HG03442 (cell line): ENCODE measurements around the gene GPR17.

Experiments
- ATAC-seq: cut with Tn5 transposase; IDR thresholded peaks from one replicate; pipeline ENCODE4 v1.9.1; 2021; ENCODE audit warnings: mild to moderate bottlenecking, moderate library complexity; ENCODE audit not compliant: unreplicated experiment

The GPR17 gene

DNA sequence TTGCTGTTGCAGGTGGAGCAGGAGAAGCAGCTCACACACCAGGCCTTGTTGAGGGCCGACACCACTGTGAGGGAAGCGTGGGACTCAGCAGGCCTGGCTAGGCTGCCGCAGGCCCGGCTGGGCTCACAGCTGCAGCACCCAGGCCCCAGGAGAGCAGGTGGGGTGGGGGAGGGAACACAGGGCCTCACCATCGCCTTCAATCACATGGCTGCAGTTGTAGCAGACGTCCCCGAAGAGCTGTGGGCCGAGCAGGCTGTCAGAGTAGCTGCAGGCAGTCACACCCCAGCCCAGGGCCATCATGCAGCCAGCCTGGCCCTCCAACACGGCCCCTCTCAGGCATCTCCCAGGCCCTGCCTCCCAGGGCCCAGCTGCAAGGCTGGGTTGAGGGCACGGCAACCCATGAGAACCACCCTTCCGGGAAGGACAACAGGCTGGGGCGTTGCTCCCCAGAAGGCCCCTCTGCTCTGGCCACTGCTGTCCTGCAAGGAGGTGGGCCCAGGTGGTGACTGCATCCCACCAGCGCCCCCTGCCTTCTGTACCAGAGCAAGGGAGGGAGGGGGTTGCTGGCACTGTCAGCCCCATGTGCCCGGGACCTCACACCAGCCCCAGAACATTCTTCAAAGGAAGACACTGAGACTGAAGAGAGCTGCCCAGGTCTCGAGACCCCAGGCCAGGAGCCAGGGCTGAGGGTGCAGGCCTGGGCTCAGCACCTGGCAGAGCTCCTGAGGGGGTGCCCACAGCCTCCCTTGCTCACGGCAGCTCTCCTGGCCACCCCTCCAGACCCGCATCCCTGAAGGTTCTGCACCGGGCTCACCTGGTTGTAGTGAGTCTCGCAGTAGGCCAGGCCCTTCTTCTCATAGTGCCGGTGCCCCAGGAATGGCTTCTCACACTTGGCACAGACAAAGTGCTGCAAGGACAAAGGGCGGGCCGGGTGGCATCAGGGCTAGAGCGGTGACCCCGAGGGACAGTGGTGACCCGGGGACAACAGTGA, 5.6 kb upstream of the GPR17 start:
- ATAC-seq: no peak

DNA sequence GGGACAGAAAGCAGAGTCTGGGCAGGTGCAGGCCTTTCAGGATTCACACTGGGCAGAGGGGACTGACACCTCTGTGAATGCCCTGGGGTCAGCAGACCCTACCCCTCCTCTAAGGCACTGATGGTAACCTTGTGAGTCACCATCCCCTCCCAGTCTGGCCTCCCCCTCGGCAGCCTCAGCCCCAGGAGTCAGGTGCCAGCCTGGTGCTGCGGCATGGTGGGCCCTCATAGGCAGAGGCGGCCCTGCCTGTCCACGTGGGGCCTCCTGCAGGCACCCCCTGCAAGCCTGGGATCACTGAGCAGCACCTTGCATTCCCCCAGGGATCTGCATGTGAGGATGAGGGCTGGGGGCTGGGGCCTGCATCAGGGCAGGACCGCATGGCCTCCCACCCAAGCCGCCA, 4.8 kb upstream of the GPR17 start:
- no peak for ATAC-seq

DNA sequence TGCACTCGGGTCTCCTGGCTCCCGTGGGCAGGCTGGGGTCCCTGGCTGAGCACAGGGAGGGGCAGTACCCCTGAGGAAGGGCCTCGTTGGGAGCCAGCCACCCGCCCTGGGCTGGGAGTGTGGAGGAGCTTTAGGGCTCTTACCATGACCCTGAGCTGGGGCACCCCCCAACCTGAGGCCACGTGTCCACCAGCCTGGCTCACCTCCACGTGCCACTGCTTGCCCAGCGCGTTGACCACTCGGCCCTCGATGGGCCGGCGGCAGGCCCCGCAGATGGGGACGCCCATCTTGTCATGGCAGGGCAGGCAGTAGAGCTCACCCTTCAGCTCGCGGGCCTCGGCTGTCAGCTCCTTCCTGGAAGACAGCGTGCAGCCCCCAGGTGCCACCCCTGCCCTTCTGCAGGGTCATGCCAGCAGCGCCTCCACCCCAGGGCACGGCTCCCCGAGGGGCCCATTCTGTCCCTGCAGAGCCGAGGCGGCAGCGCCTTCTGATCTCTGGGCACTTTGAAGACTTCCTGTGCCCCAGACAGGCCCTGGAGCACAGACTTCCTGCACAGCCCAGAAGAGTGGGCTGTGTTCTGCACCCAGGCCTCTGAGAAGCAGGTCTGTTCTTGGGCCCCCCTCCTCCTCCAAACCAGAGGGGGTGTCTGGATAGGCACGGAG, 4.0 kb upstream of the GPR17 start:
- no peak for ATAC-seq

DNA sequence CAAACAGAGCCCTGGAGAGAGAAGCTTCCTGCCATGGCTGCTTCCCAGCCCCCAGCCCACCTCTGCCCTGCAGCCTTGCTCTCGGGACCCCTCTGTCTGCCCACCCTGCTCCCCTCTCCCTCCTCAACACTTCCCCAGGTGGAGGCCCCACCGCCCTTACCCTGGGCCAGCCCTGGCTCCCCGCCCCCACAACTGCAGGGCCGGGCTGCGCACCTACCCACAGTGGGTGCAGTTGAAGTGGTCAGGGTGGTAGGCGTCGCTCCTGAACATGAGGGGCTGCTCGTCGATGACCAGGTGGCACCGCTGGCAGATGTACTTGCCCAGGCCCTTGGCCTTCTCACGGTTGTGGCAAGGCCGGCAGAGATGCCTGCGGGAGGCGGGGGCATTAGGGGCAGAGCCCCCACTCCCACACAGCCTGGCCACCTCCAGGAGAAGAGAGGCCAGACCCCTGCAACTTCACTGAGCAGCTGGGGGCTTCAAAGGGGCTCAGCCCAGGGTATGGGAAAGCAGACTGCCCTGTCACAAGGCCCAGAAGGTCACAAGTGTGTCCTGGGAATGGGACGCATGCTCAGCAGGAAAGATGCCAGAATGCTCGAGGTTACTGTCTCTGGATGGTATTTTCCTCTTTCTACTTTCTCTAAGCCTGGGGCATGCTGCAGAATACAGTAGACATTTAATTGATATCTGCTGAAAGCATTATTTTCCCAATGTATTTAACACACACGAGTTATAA, 3.1 kb upstream of the GPR17 start:
- ATAC-seq: no peak

DNA sequence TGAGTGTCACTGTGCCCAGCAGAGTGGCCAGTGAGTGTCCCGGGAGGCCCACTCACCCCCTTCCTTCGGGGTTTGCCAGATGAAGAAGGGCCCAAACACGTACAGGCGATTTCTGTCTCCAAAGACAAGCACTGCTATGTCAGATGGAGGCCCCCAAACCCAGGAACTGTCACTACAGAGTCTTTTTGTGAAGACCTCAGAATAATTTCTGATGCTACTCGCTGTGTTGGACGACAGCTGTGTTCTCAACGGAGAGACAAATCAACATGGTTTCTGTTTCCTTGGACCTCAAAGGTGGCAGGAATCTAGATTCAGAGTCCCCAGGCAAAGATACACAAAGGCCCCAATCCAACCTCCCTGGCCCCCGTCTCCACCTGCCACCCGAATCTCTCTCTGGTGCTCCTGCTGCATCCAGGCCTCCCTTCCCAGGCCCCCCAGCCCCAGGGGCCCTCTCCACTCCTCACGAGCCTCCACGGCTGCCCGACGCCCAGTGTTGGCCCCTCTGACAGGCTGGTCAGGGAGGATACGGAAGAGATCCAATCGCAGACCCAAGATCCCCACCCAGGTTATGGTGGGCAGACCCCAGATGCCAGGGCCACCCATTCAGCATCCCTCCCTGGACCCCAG, 2.4 kb upstream of the GPR17 start:
- no peak for ATAC-seq

DNA sequence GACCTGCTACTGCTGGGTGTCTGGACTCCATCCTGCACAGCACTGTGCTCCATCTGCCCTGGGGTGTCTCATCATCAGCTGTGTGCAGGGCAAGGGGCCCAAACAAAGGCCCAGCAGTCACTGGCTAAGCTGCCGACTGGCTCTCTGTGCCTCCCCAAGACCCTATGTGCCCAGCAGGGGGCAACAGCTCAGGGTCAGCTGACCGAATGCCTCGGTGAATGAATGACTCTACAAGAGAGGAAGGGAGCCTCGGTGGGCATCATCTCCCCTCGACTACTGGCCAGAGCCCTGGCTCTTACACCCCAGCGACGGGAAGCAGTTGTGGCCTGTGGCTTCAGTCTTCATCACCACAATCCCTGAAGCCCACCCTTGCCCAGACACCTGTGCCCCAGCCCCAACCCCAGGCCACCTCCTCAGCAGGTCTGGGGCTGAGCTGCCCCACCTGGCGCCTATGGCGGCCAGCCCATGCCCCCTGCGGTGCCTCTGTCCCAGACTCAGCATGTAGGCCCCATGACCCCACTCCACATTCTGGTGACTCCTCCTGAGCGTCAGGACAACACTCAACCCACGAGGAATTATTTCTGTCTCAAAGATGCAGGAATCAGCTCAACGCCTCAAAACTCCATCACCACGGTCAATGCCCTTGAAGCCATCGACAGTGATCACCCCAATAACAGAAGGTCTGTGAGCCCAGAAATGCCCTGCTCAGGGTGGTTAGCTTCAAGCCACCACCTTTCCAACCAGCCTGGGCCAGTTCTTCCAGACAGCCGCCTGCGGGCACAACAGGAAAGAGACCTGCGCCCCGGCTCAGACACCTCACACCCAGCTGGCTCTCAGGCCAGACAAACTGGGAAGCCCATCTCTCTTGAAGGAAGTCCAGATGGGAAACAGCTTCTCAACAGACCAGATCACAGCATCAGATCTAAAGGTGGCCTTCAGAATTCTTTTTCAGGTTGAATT, 1.6 kb upstream of the GPR17 start:
- no peak for ATAC-seq

DNA sequence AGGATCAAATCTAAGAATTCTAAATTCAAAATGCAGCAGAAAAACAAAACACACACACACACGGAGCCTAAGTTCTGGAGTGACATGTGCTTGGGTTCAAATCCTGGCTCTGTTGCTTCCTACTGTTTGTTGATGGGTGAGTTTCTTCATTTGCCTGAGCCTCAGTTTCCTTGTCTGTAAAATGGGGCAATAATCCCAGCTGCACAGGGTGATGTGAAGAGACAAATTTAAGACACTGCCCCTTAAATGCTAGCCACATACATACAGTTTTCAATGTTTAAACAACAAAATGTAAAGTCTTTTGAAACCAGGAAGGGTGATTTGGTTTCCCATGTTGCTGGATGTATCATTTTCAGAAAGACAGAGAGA, 943 bp upstream of the GPR17 start:
- ATAC-seq: no peak

DNA sequence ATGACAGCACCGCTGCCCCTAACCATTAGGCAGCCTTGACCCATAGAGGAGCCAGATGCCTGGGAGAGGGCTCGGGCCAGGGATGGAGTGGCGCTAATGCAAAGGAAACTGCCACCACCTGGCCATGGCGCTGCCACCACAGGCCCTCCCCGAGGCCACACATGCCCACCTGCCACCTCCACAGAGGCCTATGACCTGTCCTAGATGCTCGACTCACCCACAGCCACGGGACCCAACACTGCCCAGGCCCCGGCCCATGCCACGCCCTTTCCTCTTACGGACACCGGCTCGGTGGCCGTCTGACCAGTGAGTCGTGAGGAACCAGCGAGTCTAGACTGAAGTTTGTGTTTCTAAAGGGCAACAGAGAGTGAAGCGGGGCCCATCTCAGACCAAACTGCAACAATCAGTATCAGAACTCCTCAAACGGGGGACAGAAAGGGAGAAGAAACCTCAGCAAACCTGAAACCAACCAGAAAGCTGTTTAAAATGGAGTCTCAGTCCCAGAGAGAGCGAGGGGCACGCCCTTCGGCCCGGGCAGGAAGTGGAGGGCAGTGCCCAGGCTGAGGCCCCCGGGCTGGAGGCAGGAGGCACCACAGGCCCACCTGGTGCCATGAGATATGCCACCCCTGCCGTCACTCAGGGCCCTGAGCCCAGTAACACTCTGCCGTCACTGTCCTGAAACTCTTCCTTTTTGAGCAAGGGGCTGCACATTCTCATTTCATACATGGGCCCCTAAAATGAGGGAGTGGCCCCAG, 711 bp downstream of the GPR17 start:
- ATAC-seq: no peak

DNA sequence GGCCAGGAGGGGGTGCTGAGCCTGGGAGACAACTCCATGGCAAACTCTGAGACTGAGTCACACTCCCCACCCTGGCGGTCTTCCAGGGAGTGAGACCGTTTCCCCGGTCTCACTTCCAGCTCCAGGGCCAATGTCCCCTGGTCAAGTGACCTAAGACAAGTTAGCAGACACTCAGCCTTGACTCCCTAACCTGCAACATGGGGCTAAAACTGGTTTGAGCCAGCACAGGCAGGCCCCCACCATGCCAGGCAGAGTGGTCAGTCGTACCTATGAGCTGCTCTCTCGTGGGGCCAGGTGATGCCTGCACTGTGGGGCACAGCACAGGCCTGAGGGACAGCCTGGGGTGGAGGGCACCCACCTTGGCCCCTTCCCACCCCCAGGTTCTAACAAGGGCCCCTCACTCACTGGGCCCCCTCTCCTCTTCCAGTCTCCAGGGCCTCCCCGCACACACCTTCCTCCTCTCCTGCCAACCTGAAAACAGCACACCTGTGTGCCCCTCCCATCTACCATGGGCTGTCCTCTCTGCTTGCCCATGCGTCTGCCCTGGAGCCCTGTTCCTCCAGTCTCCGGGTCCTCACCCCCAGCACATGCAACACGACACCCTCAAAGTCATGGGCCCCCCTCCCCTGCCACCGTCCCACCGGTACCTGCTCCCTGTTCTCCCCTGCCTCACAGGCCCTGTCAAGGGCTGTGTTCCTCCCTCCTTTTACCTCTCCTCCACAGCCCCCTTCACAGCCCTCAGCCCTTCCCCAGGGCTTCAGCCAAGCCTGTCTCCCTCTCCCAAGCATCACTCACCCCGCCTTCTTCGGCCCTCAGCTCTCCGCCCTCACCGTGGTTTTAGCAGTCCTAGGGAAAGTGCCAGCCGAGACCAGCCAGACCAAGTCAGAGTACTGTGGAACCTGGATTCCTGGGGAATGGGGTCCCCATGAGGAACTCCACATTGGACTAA, 1.6 kb downstream of the GPR17 start:
- ATAC-seq: no peak

DNA sequence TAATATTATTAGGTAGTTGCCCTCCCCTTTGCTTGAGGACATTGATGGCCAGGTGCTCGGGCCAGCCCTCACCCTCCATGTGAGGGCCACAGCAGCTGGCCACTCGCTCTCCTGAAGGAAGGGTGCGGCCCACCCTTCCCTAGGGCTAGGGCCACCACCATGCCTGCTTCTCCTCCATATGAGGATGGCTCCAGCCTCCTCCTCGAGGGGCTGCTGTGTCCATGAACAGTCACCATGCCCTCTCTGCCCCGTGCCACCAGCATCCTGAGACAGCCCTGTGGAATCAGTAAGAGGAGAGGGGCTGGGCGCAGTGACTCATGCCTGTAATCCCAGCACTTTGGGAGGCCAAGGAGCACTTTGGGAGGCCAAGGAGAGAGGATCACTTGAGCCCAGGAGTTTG, 2.4 kb downstream of the GPR17 start:
- ATAC-seq: no peak

DNA sequence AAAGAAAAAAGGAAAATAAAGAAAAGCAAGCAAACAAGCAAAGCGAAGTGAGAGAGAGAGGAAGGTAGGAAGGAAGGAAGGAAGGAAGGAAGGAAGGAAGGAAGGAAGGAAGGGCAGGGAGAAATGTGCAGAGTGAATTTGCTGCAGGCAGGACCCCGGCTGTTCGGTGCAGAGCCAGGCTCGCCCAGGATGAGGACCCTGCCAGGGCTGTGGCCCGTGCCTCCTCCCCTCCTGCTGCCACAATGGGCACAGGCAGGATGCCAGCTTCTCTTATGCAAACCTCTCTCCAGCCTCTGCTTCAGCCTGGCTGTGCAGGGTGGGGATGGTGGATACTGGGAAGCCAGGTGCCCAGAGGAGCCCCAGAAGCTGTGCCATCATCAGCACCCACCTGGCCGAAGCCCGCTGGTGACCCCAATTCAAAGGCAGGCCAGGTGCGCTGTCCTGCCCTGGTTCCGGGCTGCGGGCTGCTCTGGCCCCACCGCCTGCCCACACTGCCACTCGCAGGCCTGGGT, 3.2 kb downstream of the GPR17 start:
- ATAC-seq: no peak

DNA sequence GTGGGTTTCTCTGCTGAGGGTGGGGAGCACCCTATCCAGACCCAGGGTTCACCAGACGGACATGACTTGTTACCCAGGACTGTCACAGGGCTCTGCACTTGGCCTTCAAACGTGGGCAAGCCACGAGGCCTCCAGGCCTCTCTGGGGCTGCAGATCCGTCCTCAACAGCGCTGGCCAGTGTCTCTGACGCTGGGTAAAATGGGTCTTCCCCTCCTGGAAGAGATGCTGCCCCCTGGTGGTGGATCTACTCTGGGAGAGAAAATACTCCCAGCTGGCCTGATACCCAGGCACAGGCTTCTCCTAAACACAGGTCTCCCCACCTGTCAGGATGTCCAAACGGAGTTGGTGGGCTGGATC, 3.7 kb downstream of the GPR17 start:
- peak; percentile 52 for ATAC-seq

DNA sequence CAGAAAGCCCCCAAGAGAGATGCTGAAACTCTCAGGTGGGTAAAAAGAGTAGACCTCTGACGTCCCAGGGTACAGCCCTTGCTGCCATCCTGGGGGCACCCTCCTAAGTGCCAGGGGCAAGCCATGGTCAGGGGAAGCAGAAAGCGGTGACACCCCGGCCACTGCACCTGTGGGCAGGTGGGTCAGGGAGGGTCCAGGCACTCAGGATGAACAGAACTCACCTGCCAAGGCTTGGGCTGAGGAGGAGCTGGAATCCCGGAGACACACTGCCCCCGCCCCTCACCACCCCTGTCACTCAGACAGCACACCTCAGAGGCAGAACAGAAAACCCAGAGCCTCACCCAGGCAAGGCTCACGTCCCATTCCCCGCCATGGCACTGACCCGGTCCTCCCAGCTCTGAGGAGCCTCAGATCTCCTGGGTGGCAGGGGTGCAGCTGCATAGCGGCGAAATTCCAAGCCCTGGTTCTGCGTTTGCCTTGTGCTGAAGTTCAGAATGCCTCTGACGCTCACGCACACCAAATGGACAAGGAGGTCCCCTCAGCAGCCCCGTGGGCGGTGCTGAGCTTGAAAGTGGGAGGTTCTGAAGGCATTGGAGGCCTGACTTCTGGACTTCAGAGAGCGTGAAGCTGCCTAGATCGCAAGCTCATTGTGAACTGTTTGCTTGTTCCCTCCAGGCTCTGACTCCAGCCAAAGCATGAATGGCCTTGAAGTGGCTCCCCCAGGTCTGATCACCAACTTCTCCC, 4.3 kb downstream of the GPR17 start:
- no peak for ATAC-seq

DNA sequence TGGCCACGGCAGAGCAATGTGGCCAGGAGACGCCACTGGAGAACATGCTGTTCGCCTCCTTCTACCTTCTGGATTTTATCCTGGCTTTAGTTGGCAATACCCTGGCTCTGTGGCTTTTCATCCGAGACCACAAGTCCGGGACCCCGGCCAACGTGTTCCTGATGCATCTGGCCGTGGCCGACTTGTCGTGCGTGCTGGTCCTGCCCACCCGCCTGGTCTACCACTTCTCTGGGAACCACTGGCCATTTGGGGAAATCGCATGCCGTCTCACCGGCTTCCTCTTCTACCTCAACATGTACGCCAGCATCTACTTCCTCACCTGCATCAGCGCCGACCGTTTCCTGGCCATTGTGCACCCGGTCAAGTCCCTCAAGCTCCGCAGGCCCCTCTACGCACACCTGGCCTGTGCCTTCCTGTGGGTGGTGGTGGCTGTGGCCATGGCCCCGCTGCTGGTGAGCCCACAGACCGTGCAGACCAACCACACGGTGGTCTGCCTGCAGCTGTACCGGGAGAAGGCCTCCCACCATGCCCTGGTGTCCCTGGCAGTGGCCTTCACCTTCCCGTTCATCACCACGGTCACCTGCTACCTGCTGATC, 4.9 kb downstream of the GPR17 start:
- no peak for ATAC-seq

DNA sequence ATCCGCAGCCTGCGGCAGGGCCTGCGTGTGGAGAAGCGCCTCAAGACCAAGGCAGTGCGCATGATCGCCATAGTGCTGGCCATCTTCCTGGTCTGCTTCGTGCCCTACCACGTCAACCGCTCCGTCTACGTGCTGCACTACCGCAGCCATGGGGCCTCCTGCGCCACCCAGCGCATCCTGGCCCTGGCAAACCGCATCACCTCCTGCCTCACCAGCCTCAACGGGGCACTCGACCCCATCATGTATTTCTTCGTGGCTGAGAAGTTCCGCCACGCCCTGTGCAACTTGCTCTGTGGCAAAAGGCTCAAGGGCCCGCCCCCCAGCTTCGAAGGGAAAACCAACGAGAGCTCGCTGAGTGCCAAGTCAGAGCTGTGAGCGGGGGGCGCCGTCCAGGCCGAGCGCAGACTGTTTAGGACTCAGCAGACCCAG, 5.4 kb downstream of the GPR17 start:
- ATAC-seq: no peak

DNA sequence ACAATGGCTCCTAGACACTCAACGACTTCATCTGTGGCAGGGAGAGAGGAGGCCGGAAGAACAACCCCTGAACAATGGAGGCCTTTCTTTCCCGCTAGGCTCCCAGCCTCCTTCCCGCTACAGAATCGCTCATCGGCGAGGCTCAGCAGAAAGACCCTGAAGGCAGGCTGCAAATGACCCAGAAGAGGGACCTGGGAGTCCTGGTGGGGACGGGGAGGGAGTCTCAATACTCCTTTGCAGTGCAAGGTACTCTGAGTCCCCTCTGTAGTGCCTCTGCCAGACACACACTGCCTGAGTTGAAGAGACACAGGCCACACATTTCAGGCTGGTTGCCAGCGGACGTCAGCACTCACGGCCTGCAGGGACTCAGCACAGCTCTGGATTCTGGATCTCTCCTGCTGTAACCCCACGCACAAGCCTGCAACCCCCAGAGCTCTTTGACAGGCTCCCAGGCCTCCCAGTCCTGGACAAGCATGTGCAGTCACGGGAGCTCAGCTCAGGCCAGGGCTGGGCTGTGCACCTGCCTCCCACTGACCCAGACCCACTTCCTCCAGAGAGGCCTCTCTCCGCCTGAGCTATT, 6.1 kb downstream of the GPR17 start:
- no peak for ATAC-seq
